ENCODE data around the gene GPR137.

- TF ChIP-seq CTCF (IDR thresholded peaks at IDR 0.05 in 2 of 3, conservative IDR thresholded peaks at IDR 0.05 in 1 of 3; ENCODE audit: control insufficient read depth in 2 of 3, extremely low read depth in 1 of 3, insufficient read depth in 1 of 3, low read depth in 3 of 3, low read length in 3 of 3) (no peak), NFXL1 (IDR thresholded peaks at IDR 0.05; ENCODE audit: borderline replicate concordance) (no peak), POLR2A (IDR thresholded peaks at IDR 0.05; ENCODE audit: low read depth, low read length) (no peak), EP300 (IDR thresholded peaks at IDR 0.05; ENCODE audit: borderline replicate concordance in 1 of 2, control insufficient read depth in 1 of 2, low read depth in 2 of 2, low read length in 2 of 2) (no peak), EZH2 (IDR thresholded peaks at IDR 0.05; ENCODE audit: borderline replicate concordance, control insufficient read depth, low read depth, low read length) (no peak), TARDBP (IDR thresholded peaks at IDR 0.05; ENCODE audit: borderline replicate concordance) (no peak), DPF2 (IDR thresholded peaks at IDR 0.05) (no peak)
Measured at GRCh38 chr11:64266339-64266738, 19.3 kb upstream of the GPR137 start.
